HUES48 (cell line): ENCODE results near the gene MSANTD7.
"Not testable (repeated sequence)": the region's sequence is repeated elsewhere in the genome, so short reads cannot be mapped to it uniquely, and the experiment has no call there.

Experiments used
- H3K27ac ChIP-seq: one replicate; pipeline ENCODE4 v1.7.0; 2013; ENCODE audit warnings: low read depth, low read length, inconsistent platforms
- H3K27me3 ChIP-seq: 2 replicates; pipeline ENCODE4 v1.6.1; 2013; ENCODE audit warnings: mild to moderate bottlenecking, low read length; ENCODE audit not compliant: control insufficient read depth, insufficient read depth
- H3K36me3 ChIP-seq: 2 replicates; pipeline ENCODE4 v1.6.1; 2013; ENCODE audit warnings: low read length; ENCODE audit not compliant: control insufficient read depth, insufficient read depth
- H3K4me1 ChIP-seq: 2 replicates; pipeline ENCODE4 v1.6.1; 2013; ENCODE audit warnings: mild to moderate bottlenecking, low read length; ENCODE audit not compliant: control insufficient read depth, insufficient read depth
- H3K4me3 ChIP-seq: 2 replicates; pipeline ENCODE4 v1.5.1; 2013; ENCODE audit warnings: mild to moderate bottlenecking, low read depth, low read length
- H3K9ac ChIP-seq: 2 replicates; pipeline ENCODE4 v1.6.1; 2013; ENCODE audit warnings: mild to moderate bottlenecking, low read depth, low read length, moderate library complexity
- H3K9me3 ChIP-seq: 2 replicates; pipeline ENCODE4 v1.6.1; 2013; ENCODE audit warnings: low read length; ENCODE audit not compliant: control insufficient read depth, insufficient read depth

MSANTD7 gene

GRCh38 chr10:14864466-14864865 lies 26.4 kb downstream of the MSANTD7 start:
- peaks cover 49% of the 10 kb centered on the region for H3K36me3 ChIP-seq
- H3K9me3 ChIP-seq, H3K27ac ChIP-seq, H3K4me3 ChIP-seq, H3K27me3 ChIP-seq, H3K4me1 ChIP-seq, H3K9ac ChIP-seq: not testable (repeated sequence)

DNA sequence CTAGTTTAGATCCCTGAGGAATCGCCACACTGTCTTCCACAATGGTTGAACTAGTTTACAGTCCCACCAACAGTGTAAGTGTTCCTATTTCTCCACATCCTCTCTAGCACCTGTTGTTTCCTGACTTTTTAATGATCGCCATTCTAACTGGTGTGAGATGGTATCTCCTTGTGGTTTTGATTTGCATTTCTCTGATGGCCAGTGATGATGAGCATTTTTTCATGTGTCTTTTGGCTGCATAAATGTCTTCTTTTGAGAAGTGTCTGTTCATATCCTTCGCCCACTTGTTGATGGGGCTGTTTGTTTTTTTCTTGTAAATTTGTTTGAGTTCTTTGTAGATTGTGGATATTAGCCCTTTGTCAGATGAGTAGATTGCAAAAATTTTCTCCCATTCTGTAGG lies 26.8 kb downstream of the MSANTD7 start:
- H3K36me3 ChIP-seq: peaks cover 53% of the 10 kb centered on the region
- H3K4me1 ChIP-seq, H3K4me3 ChIP-seq, H3K9me3 ChIP-seq, H3K27me3 ChIP-seq, H3K27ac ChIP-seq, H3K9ac ChIP-seq: not testable (repeated sequence)

- Histone ChIP-seq H3K36me3 (peaks cover 34% of the 10 kb centered on the region), H3K4me3 (no peak overlapping the region), H3K27me3 (no peaks in the 10 kb centered on the region), H3K9ac (no peak overlapping the region), H3K9me3 (no peaks in the 10 kb centered on the region), H3K4me1 (peaks cover 19% of the 10 kb centered on the region), H3K27ac (no peak overlapping the region)
Measured at GRCh38 chr10:14873090-14873760, 35.1 kb downstream of the MSANTD7 start.

GRCh38 chr10:14875941-14876340 lies 37.8 kb downstream of the MSANTD7 start:
- no peak overlapping the region for H3K9ac ChIP-seq
- H3K4me1 ChIP-seq: peaks cover 29% of the 10 kb centered on the region
- H3K36me3 ChIP-seq: peaks cover 7% of the 10 kb centered on the region
- no peaks in the 10 kb centered on the region for H3K27me3 ChIP-seq
- H3K9me3 ChIP-seq: no peaks in the 10 kb centered on the region
- peak overlapping the region; percentile 6 for H3K27ac ChIP-seq
- no peak overlapping the region for H3K4me3 ChIP-seq

DNA sequence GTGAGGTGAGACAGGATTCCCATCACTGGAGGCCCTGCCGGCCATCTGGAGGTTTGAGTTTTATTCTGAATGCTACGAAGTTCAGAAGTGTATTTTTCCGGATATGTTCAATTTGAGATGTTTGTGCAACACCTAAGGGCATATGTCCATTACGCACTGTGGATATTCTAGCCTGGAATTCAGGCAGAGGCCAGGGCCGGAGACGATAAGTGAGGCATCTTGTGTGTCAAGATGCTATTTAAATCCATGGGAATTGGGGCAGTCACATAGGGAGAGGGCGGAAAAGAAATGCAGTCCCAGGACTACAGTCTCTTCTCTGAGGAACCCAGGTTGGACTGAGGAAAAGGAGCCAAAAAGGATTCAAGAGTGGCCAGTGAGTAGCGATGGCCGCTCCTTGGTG lies 38.7 kb downstream of the MSANTD7 start:
- Histone ChIP-seq H3K4me1 (peaks cover 29% of the 10 kb centered on the region), H3K27ac (peak overlapping the region; percentile 6), H3K27me3 (no peaks in the 10 kb centered on the region), H3K9ac (no peak overlapping the region), H3K9me3 (no peaks in the 10 kb centered on the region), H3K36me3 (peaks cover 7% of the 10 kb centered on the region), H3K4me3 (peak overlapping the region; percentile 95; the same call in 1 of the 2 replicates)

GRCh38 chr10:14878266-14879123 lies 40.4 kb downstream of the MSANTD7 start, which contains the start of gene SUV39H2:
TSS of gene SUV39H2 (plus strand) at chr10:14878866. CDS start at chr10:14878889, 23 bp downstream.
- Histone ChIP-seq H3K36me3 (peaks cover 20% of the 10 kb centered on the region), H3K4me3 (peak within 1 kb of the TSS; percentile 95), H3K9me3 (no peaks in the 10 kb centered on the region), H3K27me3 (no peaks in the 10 kb centered on the region), H3K9ac (peak within 1 kb of the TSS; percentile 96), H3K4me1 (peaks cover 29% of the 10 kb centered on the region), H3K27ac (peak within 1 kb of the TSS; percentile 95)

- H3K36me3 ChIP-seq: peaks cover 27% of the 10 kb centered on the region
- peak overlapping the region; percentile 95 for H3K4me3 ChIP-seq
- H3K4me1 ChIP-seq: peaks cover 29% of the 10 kb centered on the region
- H3K9ac ChIP-seq: peak overlapping the region; percentile 96
- H3K27ac ChIP-seq: peak overlapping the region; percentile 95
- no peaks in the 10 kb centered on the region for H3K9me3 ChIP-seq
- no peaks in the 10 kb centered on the region for H3K27me3 ChIP-seq
Measured at GRCh38 chr10:14879124-14879927, 41.2 kb downstream of the MSANTD7 start.

GRCh38 chr10:14879928-14880193 lies 41.8 kb downstream of the MSANTD7 start:
- H3K27me3 ChIP-seq: no peaks in the 10 kb centered on the region
- peak overlapping the region; percentile 95 for H3K27ac ChIP-seq
- peak overlapping the region; percentile 96; the same call in 1 of the 2 replicates for H3K9ac ChIP-seq
- peak overlapping the region; percentile 95 for H3K4me3 ChIP-seq
- peaks cover 32% of the 10 kb centered on the region for H3K36me3 ChIP-seq
- H3K9me3 ChIP-seq: no peaks in the 10 kb centered on the region
- peaks cover 29% of the 10 kb centered on the region for H3K4me1 ChIP-seq

- Histone ChIP-seq H3K27me3 (no peaks in the 10 kb centered on the region), H3K27ac (peak overlapping the region; percentile 95), H3K36me3 (peaks cover 36% of the 10 kb centered on the region), H3K9ac (peak overlapping the region; percentile 96; the same call in 1 of the 2 replicates), H3K9me3 (no peaks in the 10 kb centered on the region), H3K4me1 (peaks cover 29% of the 10 kb centered on the region), H3K4me3 (peak overlapping the region; percentile 95)
Measured at GRCh38 chr10:14880229-14880628, 42.1 kb downstream of the MSANTD7 start.

DNA sequence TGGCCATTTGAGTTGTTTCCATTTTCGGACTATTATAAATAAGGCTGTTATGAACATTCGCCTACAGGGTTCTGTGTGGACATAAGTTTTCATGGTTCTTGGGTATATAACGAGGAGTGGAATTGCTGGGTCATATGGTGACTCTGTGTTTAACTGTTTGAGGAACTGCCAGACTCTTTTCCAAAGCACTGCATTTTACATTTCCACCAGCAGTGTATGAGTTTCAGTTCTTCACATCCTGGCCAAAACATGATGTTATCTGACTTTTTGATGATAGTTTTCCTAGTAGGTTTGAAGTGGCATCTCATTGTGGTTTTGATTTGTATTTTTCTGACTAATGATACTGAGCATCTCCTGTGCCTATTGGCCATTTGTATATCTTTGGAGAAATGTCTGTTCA lies 46.0 kb downstream of the MSANTD7 start:
- Histone ChIP-seq H3K27ac (no peak overlapping the region), H3K36me3 (peaks cover 61% of the 10 kb centered on the region), H3K4me3 (no peak overlapping the region), H3K9me3 (no peaks in the 10 kb centered on the region), H3K4me1 (peaks cover 10% of the 10 kb centered on the region), H3K9ac (no peak overlapping the region), H3K27me3 (no peaks in the 10 kb centered on the region)
